Endothelial cell of umbilical vein (primary cell): ENCODE data around the gene NECTIN3. TPM values are rescaled to one million over a fixed set of nuclear protein-coding genes. Genes with fewer than 3 reads are reported as not detected.

Experiments used
- BruUV-seq: library from RNA; stranded (reverse); fragments of 400-500 nt; replicated peaks from 2 replicates; lab custom pipeline; 2021; lab: Mats Ljungman, UMichigan
- CTCF ChIA-PET: fragments of 300-600, 350-600 bp; sonication (Branson Sonifier 250); formaldehyde crosslinking; loops from one replicate; lab custom pipeline; 2021; ENCODE audit warnings: antibody characterized with exemption, inconsistent platforms; lab: Charles Lee
- POLR2A ChIA-PET: fragments of 300-600, 350-600 bp; sonication (Branson Sonifier 250); formaldehyde crosslinking; loops from one replicate; lab custom pipeline; 2021; ENCODE audit warnings: antibody characterized with exemption, inconsistent platforms; lab: Charles Lee
- DNase-seq: peaks from one replicate; pipeline ENCODE4 v3.0.0-alpha.2; 2011; ENCODE audit warnings: low read depth, low spot score
- FAIRE-seq: peaks from 2 replicates; lab custom pipeline; 2011; peaks lifted over from hg19 to GRCh38; lab: Jason Lieb, UNC
- H2AFZ ChIP-seq: 2 replicates; pipeline ENCODE4 v1.6.0; 2012; ENCODE audit warnings: low read depth, low read length, control low read depth, inconsistent platforms
- H3K27ac ChIP-seq: 2 replicates; pipeline ENCODE4 v1.5.1; 2011; ENCODE audit warnings: low read depth, mild to moderate bottlenecking, control low read depth, low read length, moderate library complexity; ENCODE audit not compliant: insufficient read depth
- H3K27me3 ChIP-seq, 2 experiments: 2 replicates each; pipeline versions ENCODE4 v1.6.0 to v1.6.1; 2011; ENCODE audit warnings: low read length in 2 of 2, mixed read lengths in 1 of 2; ENCODE audit not compliant: control insufficient read depth in 2 of 2, insufficient read depth in 2 of 2
- H3K36me3 ChIP-seq, 2 experiments: 2 replicates in 1 of 2; 3 replicates in 1 of 2; pipeline ENCODE4 v1.5.1; 2011; ENCODE audit warnings: low read length in 2 of 2, mild to moderate bottlenecking in 1 of 2, moderate library complexity in 1 of 2; ENCODE audit not compliant: control insufficient read depth in 2 of 2, insufficient read depth in 2 of 2; ENCODE audit errors: extremely low read depth in 1 of 2
- H3K4me1 ChIP-seq: 3 replicates; pipeline ENCODE4 v1.5.1; 2011; ENCODE audit warnings: mild to moderate bottlenecking, low read length; ENCODE audit not compliant: control insufficient read depth, insufficient read depth; ENCODE audit errors: extremely low read depth
- H3K4me2 ChIP-seq: 2 replicates; pipeline ENCODE4 v1.6.1; 2011; ENCODE audit warnings: low read length, control low read depth, mixed read lengths; ENCODE audit not compliant: insufficient read depth
- H3K4me3 ChIP-seq, 3 experiments: fragments of 200-600 bp in 1 of 3; sonication (generic), shearing (Covaris generic) in 1 of 3; replicated peaks in 1 of 3; 2 replicates each; pipeline ENCODE4 v1.5.1; 2011 to 2016; ENCODE audit warnings: control low read depth in 3 of 3, low read length in 3 of 3, mild to moderate bottlenecking in 2 of 3, inconsistent platforms in 1 of 3, low read depth in 1 of 3, moderate library complexity in 1 of 3; ENCODE audit not compliant: insufficient read depth in 1 of 3
- H3K79me2 ChIP-seq: 2 replicates; pipeline ENCODE4 v1.6.0; 2012; ENCODE audit warnings: low read length, inconsistent platforms; ENCODE audit not compliant: control insufficient read depth, insufficient read depth
- H3K9ac ChIP-seq: replicated peaks from 2 replicates; pipeline ENCODE3; 2011; ENCODE audit warnings: low read length, control low read depth; ENCODE audit not compliant: insufficient read depth; ENCODE audit errors: extremely low read depth
- H3K9me1 ChIP-seq: replicated peaks from 3 replicates; pipeline ENCODE4 v1.6.0; 2011; ENCODE audit warnings: mild to moderate bottlenecking, low read length; ENCODE audit not compliant: control insufficient read depth, insufficient read depth; ENCODE audit errors: extremely low read depth
- H3K9me3 ChIP-seq: replicated peaks from 2 replicates; pipeline ENCODE4 v1.5.1; 2012; ENCODE audit warnings: low read length, inconsistent platforms; ENCODE audit not compliant: control insufficient read depth, insufficient read depth
- H4K20me1 ChIP-seq: replicated peaks from 2 replicates; pipeline ENCODE3; 2011; ENCODE audit warnings: mild to moderate bottlenecking, low read length; ENCODE audit not compliant: control insufficient read depth, insufficient read depth; ENCODE audit errors: extremely low read depth
- EZH2 ChIP-seq: IDR thresholded peaks from 2 replicates; pipeline ENCODE4 v1.6.1; 2012; ENCODE audit warnings: borderline replicate concordance, low read depth, mild to moderate bottlenecking, moderate library complexity, low read length, inconsistent platforms; ENCODE audit not compliant: severe bottlenecking
- FOS ChIP-seq: IDR thresholded peaks from 2 replicates; pipeline ENCODE4 v1.6.1; 2011; ENCODE audit warnings: mild to moderate bottlenecking, low read length, moderate library complexity, borderline replicate concordance; ENCODE audit not compliant: insufficient read depth
- GATA2 ChIP-seq: IDR thresholded peaks from 2 replicates; pipeline ENCODE4 v1.7.0; 2011; ENCODE audit warnings: low read depth, mild to moderate bottlenecking, moderate library complexity, mixed read lengths, low read length; ENCODE audit not compliant: insufficient read length, insufficient read depth
- JUN ChIP-seq: IDR thresholded peaks from 2 replicates; pipeline ENCODE4 v1.6.1; 2011; ENCODE audit warnings: borderline replicate concordance, low read depth; ENCODE audit not compliant: insufficient read length, insufficient read depth
- MYC ChIP-seq: IDR thresholded peaks from one replicate; pipeline ENCODE4 v1.6.1; 2011; ENCODE audit warnings: mild to moderate bottlenecking, low read depth, low read length
- POLR2A ChIP-seq: IDR thresholded peaks from 2 replicates; pipeline ENCODE4 v1.6.1; 2012; ENCODE audit warnings: low read depth, mild to moderate bottlenecking, control low read depth, low read length
- POLR2AphosphoS5 ChIP-seq: IDR thresholded peaks from 2 replicates; pipeline ENCODE4 v1.6.1; 2012; ENCODE audit warnings: low read depth, mild to moderate bottlenecking, control low read depth, low read length, moderate library complexity; ENCODE audit not compliant: insufficient read depth
- dilution Hi-C: fragments of 300-500 bp; cut with MboI; formaldehyde crosslinking; loops from one replicate; pipeline ENCODE4 v1.15.0; 2019; ENCODE audit warnings: low sequenced_read_pairs; ENCODE audit not compliant: extremely low pct_ligation_motif_present
- intact Hi-C: fragments of 100-400 bp; cut with micrococcal nuclease; formaldehyde crosslinking; loops from one replicate; pipeline ENCODE4 v1.10.0; 2022
- polyA plus RNA-seq, 4 experiments: library from polyadenylated mRNA; depleted of rRNA in 3 of 4; stranded (reverse) in 3 of 4; unstranded in 1 of 4; fragments of >200 nt; gene quantifications; 2 replicates each; pipeline versions ENCODE4 v1.2.1 to v1.2.3, GENCODE V29; 2011 to 2012; ENCODE audit warnings: missing spikeins in 1 of 4
- total RNA-seq: library from RNA; stranded (reverse); gene quantifications from 2 replicates; pipeline ENCODE4 v1.2.3, GENCODE V29; 2021
- TF ChIP-seq, protein P1 (sequence below), 2 donors: IDR thresholded peaks; 1 replicate in 1 of 2; 2 replicates in 1 of 2; pipeline ENCODE4 v1.5.1; 2011; ENCODE audit warnings: low read length in 2 of 2, mild to moderate bottlenecking in 2 of 2, moderate library complexity in 2 of 2, control low read depth in 1 of 2, inconsistent platforms in 1 of 2, low read depth in 1 of 2; ENCODE audit not compliant: insufficient read depth in 1 of 2; ENCODE audit errors: extremely low read depth in 1 of 2
- TF ChIP-seq, protein P2 (sequence below): IDR thresholded peaks from 2 replicates; pipeline ENCODE4 v1.6.1; 2011; ENCODE audit not compliant: insufficient read depth, insufficient read length

Gene NECTIN3
- total and polyA plus RNA-seq, 2 donors (not counting 3 experiments of a cell fraction or from before 2014, with no cell fraction given), result 14.3 to 26.9 TPM

DNA sequence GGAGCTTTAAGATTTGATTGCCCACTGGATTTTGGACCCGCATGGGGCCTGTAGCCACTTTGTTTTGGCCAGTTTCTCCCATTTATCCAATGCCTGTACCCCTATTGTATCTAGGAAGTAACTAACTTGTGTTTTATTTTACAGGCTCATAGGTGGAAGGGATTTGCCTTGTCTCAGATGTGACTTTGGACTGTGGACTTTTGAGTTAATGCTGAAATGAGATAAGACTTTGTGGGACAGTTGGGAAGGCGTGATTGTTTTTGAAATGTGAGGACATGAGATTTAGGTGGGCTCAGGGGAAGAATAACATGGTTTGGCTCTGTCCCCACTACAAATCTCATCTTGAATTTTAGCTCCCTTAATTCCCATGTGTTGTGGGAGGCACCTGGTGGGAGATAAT lies 30.7 kb upstream of the NECTIN3 start:
- Histone ChIP-seq H3K4me2 (no peak overlapping the region), H3K27ac (no peak overlapping the region), H3K9ac (no peak overlapping the region), H3K4me1 (no peaks in the 10 kb centered on the region), H3K27me3 (no peaks in the 10 kb centered on the region), H3K9me1 (no peaks in the 10 kb centered on the region), H3K9me3 (no peaks in the 10 kb centered on the region), H3K36me3 (no peaks in the 10 kb centered on the region), H3K79me2 (no peaks in the 10 kb centered on the region), H2AFZ (no peak overlapping the region), H4K20me1 (no peaks in the 10 kb centered on the region), H3K4me3 (no peak overlapping the region)
- TF ChIP-seq MYC, result no peak
- TF ChIP-seq POLR2AphosphoS5, result no peak
- no peak for TF ChIP-seq GATA2
- TF ChIP-seq, protein P1, sequence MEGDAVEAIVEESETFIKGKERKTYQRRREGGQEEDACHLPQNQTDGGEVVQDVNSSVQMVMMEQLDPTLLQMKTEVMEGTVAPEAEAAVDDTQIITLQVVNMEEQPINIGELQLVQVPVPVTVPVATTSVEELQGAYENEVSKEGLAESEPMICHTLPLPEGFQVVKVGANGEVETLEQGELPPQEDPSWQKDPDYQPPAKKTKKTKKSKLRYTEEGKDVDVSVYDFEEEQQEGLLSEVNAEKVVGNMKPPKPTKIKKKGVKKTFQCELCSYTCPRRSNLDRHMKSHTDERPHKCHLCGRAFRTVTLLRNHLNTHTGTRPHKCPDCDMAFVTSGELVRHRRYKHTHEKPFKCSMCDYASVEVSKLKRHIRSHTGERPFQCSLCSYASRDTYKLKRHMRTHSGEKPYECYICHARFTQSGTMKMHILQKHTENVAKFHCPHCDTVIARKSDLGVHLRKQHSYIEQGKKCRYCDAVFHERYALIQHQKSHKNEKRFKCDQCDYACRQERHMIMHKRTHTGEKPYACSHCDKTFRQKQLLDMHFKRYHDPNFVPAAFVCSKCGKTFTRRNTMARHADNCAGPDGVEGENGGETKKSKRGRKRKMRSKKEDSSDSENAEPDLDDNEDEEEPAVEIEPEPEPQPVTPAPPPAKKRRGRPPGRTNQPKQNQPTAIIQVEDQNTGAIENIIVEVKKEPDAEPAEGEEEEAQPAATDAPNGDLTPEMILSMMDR (IDR thresholded peaks at IDR 0.05; ENCODE audit: extremely low read depth in 1 of 2, insufficient read depth in 1 of 2, low read depth in 1 of 2, low read length in 2 of 2), result no peak
- TF ChIP-seq, protein P2, sequence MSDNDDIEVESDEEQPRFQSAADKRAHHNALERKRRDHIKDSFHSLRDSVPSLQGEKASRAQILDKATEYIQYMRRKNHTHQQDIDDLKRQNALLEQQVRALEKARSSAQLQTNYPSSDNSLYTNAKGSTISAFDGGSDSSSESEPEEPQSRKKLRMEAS, result no peak
- no peak for TF ChIP-seq POLR2A
- TF ChIP-seq JUN, result no peak
- TF ChIP-seq EZH2, result no peak
- no peak for TF ChIP-seq FOS
- ChIA-PET CTCF (no interaction called here), POLR2A (no interaction called here)
- intact Hi-C loops (no loop called here), dilution Hi-C loops (no loop called here)
- DNase-seq, result no peak
- no TSS peak for BruUV-seq
- FAIRE-seq, result no peak
